Prostate gland (tissue), 2 donors: Measurements from ENCODE around the gene TBCK.

Source experiments
- CTCF ChIP-seq, 4 experiments: fragments of 200-600 bp in 2 of 4; fragments of 450-650 bp in 2 of 4; sonication (generic) in 2 of 4; IDR thresholded peaks; 1 replicate in 3 of 4; 2 replicates in 1 of 4; pipeline ENCODE4 v1.5.1; 2016 to 2019; ENCODE audit warnings: antibody characterized with exemption in 4 of 4, mild to moderate bottlenecking in 2 of 4, moderate library complexity in 2 of 4
- POLR2AphosphoS5 ChIP-seq: sonication (generic); formaldehyde crosslinking; IDR thresholded peaks from one replicate; pipeline ENCODE4 v1.6.1; 2017; ENCODE audit warnings: antibody characterized with exemption

GRCh38 chr4:106301393-106302061 lies 14.5 kb downstream of the TBCK start:
- TF ChIP-seq CTCF (IDR thresholded peaks at IDR 0.05) (no peak), POLR2AphosphoS5 (no peak)
